SK-N-SH treated with all-trans-retinoic acid at 6 μM for 48 hours (cell line): ENCODE data around the gene GNPAT.

Source experiments
- ATAC-seq: fragments of 200-7000 bp; cut with Tn5 transposase; 3 replicates; pipeline ENCODE4 v1.9.1; 2020; ENCODE audit warnings: mild to moderate bottlenecking, moderate library complexity
- BACH2 ChIP-seq: fragments of 250-450 bp; sonication (Bioruptor Pico); IDR thresholded peaks from 2 replicates; pipeline ENCODE4 v1.9.0; 2021; ENCODE audit warnings: mild to moderate bottlenecking, borderline replicate concordance
- CREB5 ChIP-seq: fragments of 250-450 bp; sonication (Bioruptor Pico); IDR thresholded peaks from 2 replicates; pipeline ENCODE4 v1.5.1; 2020; ENCODE audit warnings: low read depth, mild to moderate bottlenecking, moderate library complexity
- CSDC2 ChIP-seq: fragments of 250-450 bp; sonication (Bioruptor Pico); IDR thresholded peaks from 2 replicates; pipeline ENCODE4 v1.5.0; 2020; ENCODE audit warnings: mild to moderate bottlenecking, moderate library complexity
- CSRNP3 ChIP-seq: fragments of 250-450 bp; sonication (Bioruptor Pico); IDR thresholded peaks from 2 replicates; pipeline ENCODE4 v1.5.1; 2021; ENCODE audit warnings: mild to moderate bottlenecking, moderate library complexity
- GLIS3 ChIP-seq: fragments of 250-450 bp; sonication (Bioruptor Pico); IDR thresholded peaks from 2 replicates; pipeline ENCODE4 v1.5.0; 2020; ENCODE audit warnings: mild to moderate bottlenecking, moderate library complexity
- ISL1 ChIP-seq: fragments of 250-450 bp; sonication (Bioruptor Pico); IDR thresholded peaks from 2 replicates; pipeline ENCODE4 v2.1.2; 2022; ENCODE audit warnings: mild to moderate bottlenecking, moderate library complexity
- OSR1 ChIP-seq: fragments of 250-450 bp; sonication (Bioruptor Pico); IDR thresholded peaks from 2 replicates; pipeline ENCODE4 v1.8.0; 2022; ENCODE audit warnings: moderate library complexity, mild to moderate bottlenecking, inconsistent platforms
- PATZ1 ChIP-seq: fragments of 250-450 bp; sonication (Bioruptor Pico); IDR thresholded peaks from 2 replicates; pipeline ENCODE4 v1.8.0; 2020; ENCODE audit warnings: mild to moderate bottlenecking, moderate library complexity, borderline replicate concordance
- POU6F1 ChIP-seq: fragments of 250-450 bp; sonication (Bioruptor Pico); IDR thresholded peaks from 2 replicates; pipeline ENCODE4 v1.8.0; 2021; ENCODE audit warnings: low read depth, mild to moderate bottlenecking, moderate library complexity, borderline replicate concordance
- PPARA ChIP-seq: fragments of 250-450 bp; sonication (Bioruptor Pico); IDR thresholded peaks from 2 replicates; pipeline ENCODE4 v1.5.0; 2020; ENCODE audit warnings: mild to moderate bottlenecking, borderline replicate concordance
- RARB ChIP-seq: fragments of 250-450 bp; sonication (Bioruptor Pico); IDR thresholded peaks from 2 replicates; pipeline ENCODE4 v1.8.0; 2021; ENCODE audit warnings: mild to moderate bottlenecking, moderate library complexity
- SNAI2 ChIP-seq: fragments of 250-450 bp; sonication (Bioruptor Pico); IDR thresholded peaks from 2 replicates; pipeline ENCODE4 v1.5.0; 2020; ENCODE audit warnings: mild to moderate bottlenecking, moderate library complexity
- TCF4 ChIP-seq: fragments of 250-450 bp; sonication (Bioruptor Pico); IDR thresholded peaks from 2 replicates; pipeline ENCODE4 v1.8.0; 2021; ENCODE audit warnings: mild to moderate bottlenecking, moderate library complexity, borderline replicate concordance
- TOX ChIP-seq: fragments of 250-450 bp; sonication (Bioruptor Pico); IDR thresholded peaks from 2 replicates; pipeline ENCODE4 v1.8.0; 2021; ENCODE audit warnings: mild to moderate bottlenecking, moderate library complexity, borderline replicate concordance
- TSHZ2 ChIP-seq: fragments of 250-450 bp; sonication (Bioruptor Pico); IDR thresholded peaks from 2 replicates; pipeline ENCODE4 v1.5.0; 2020; ENCODE audit warnings: mild to moderate bottlenecking, moderate library complexity
- ZC3H10 ChIP-seq: fragments of 250-450 bp; sonication (Bioruptor Pico); IDR thresholded peaks from 2 replicates; pipeline ENCODE4 v1.5.1; 2021; ENCODE audit warnings: mild to moderate bottlenecking, moderate library complexity
- ZFP3 ChIP-seq: fragments of 250-450 bp; sonication (Bioruptor Pico); IDR thresholded peaks from 2 replicates; pipeline ENCODE4 v1.5.0; 2020; ENCODE audit warnings: mild to moderate bottlenecking, moderate library complexity
- ZFP30 ChIP-seq: fragments of 450-650 bp; formaldehyde crosslinking; IDR thresholded peaks from 2 replicates; pipeline ENCODE4 v1.5.0; 2022; ENCODE audit warnings: mild to moderate bottlenecking, moderate library complexity
- ZNF565 ChIP-seq: fragments of 450-650 bp; formaldehyde crosslinking; conservative IDR thresholded peaks from 2 replicates; pipeline ENCODE4 v1.5.0; 2020; ENCODE audit warnings: low read depth, mild to moderate bottlenecking, moderate library complexity
- ZNF70 ChIP-seq: fragments of 450-650 bp; formaldehyde crosslinking; IDR thresholded peaks from 2 replicates; pipeline ENCODE4 v1.5.0; 2020; ENCODE audit warnings: mild to moderate bottlenecking, moderate library complexity

Gene GNPAT

GRCh38 chr1:231241750-231242149 lies 738 bp downstream of the GNPAT start:
- peak; percentile 74 for ATAC-seq
- no peak for TF ChIP-seq PPARA (CRISPR knock-in tag)
- no peak for TF ChIP-seq ZNF565 (CRISPR knock-in tag)
- no peak for TF ChIP-seq ISL1 (CRISPR knock-in tag)
- no peak for TF ChIP-seq TCF4
- TF ChIP-seq CSRNP3 (CRISPR knock-in tag), result no peak
- TF ChIP-seq POU6F1 (CRISPR knock-in tag), result no peak

GRCh38 chr1:231242516-231243198 lies 1.6 kb downstream of the GNPAT start:
- TF ChIP-seq RARB (CRISPR knock-in tag), result no peak
- TF ChIP-seq ZFP3 (CRISPR knock-in tag), result no peak
- no peak for TF ChIP-seq TCF4
- TF ChIP-seq ZNF565 (CRISPR knock-in tag), result no peak
- TF ChIP-seq TOX (CRISPR knock-in tag), result no peak
- ATAC-seq, result no peak

GRCh38 chr1:231248778-231249177 lies 7.8 kb downstream of the GNPAT start:
- no peak for ATAC-seq
- TF ChIP-seq PATZ1 (CRISPR knock-in tag), result no peak
- no peak for TF ChIP-seq OSR1 (CRISPR knock-in tag)
- TF ChIP-seq ZNF565 (CRISPR knock-in tag), result no peak
- no peak for TF ChIP-seq CREB5 (CRISPR knock-in tag)
- TF ChIP-seq SNAI2 (CRISPR knock-in tag), result no peak
- no peak for TF ChIP-seq ZNF70
- TF ChIP-seq ZFP30, result no peak
- no peak for TF ChIP-seq ZFP3 (CRISPR knock-in tag)

- ATAC-seq, result no peak
- TF ChIP-seq TSHZ2 (no peak), ZFP30 (no peak), CSDC2 (CRISPR knock-in tag) (no peak), PATZ1 (CRISPR knock-in tag) (no peak), ISL1 (CRISPR knock-in tag) (no peak), ZC3H10 (CRISPR knock-in tag) (no peak), BACH2 (CRISPR knock-in tag) (no peak), TOX (CRISPR knock-in tag) (no peak), GLIS3 (CRISPR knock-in tag) (no peak), SNAI2 (CRISPR knock-in tag) (no peak), ZNF565 (CRISPR knock-in tag) (no peak), OSR1 (CRISPR knock-in tag) (no peak), ZFP3 (CRISPR knock-in tag) (no peak), PPARA (CRISPR knock-in tag) (no peak), CSRNP3 (CRISPR knock-in tag) (no peak), TCF4 (no peak)
Observed at GRCh38 chr1:231252336-231252735, 11.3 kb downstream of the GNPAT start.
